Measurements from ENCODE around the gene AKAP1. TPM values are rescaled to one million over a fixed set of nuclear protein-coding genes. Genes with fewer than 3 reads are reported as not detected.

Gene AKAP1, protein sequence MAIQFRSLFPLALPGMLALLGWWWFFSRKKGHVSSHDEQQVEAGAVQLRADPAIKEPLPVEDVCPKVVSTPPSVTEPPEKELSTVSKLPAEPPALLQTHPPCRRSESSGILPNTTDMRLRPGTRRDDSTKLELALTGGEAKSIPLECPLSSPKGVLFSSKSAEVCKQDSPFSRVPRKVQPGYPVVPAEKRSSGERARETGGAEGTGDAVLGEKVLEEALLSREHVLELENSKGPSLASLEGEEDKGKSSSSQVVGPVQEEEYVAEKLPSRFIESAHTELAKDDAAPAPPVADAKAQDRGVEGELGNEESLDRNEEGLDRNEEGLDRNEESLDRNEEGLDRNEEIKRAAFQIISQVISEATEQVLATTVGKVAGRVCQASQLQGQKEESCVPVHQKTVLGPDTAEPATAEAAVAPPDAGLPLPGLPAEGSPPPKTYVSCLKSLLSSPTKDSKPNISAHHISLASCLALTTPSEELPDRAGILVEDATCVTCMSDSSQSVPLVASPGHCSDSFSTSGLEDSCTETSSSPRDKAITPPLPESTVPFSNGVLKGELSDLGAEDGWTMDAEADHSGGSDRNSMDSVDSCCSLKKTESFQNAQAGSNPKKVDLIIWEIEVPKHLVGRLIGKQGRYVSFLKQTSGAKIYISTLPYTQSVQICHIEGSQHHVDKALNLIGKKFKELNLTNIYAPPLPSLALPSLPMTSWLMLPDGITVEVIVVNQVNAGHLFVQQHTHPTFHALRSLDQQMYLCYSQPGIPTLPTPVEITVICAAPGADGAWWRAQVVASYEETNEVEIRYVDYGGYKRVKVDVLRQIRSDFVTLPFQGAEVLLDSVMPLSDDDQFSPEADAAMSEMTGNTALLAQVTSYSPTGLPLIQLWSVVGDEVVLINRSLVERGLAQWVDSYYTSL
- 12.8 and 21.4 TPM in 2 replicates for total RNA-seq

DNA sequence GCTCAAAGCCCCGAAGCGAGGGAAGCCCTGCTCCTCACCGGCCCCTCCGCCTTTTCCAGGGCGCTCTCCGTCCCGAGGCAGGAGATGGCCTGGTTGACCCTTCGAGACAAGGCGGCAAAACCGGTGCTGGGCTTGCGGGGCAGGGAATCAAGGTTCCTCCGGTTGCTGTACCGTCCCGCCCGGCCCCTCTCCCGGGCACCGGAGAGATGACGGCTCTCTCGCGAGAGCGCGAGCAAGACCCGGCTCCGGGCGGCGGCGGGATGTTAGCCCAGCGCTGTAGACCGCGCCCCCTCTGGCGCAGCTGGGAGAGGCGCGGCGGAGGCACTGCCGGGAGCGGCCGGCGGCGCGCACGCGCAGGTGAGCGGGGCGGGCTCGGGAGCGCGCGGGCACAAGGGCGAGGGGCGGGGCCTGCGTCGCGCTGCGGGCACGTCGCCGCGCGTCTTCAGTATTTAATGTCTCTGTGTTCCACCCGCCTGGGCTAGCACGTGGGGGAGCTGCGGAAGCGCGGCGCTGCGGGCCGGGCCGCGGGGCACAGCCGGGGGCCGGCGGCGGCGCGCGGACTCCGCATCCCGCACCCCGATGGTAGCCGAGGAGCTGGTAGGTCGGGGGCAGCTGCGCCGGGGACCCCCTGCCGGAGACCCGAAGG is at the start of gene AKAP1:
Gene AKAP1 (plus strand): TSS at position 445 of the 646 bp plus-strand sequence. CDS start 20,219 bp downstream, outside the sequence.

Other genes starting within 250 kb of the AKAP1 start
- gene TRIM25, start 171.2 kb upstream of the AKAP1 start, total RNA-seq, result 30.8 and 35.4 TPM in 2 replicates
- 9.6 and 10.7 TPM in 2 replicates for gene COIL, start 124.2 kb upstream of the AKAP1 start, total RNA-seq
- gene SCPEP1, start 107.1 kb upstream of the AKAP1 start, total RNA-seq, result 82.8 and 112 TPM in 2 replicates
- gene MSI2, start 171.3 kb downstream of the AKAP1 start, total RNA-seq, result 20.9 and 34.3 TPM in 2 replicates

Measured in smooth muscle cell of the pulmonary artery (primary cell).